Activated CD4-positive, alpha-beta T cell treated with anti-CD3 and anti-CD28 coated beads for 48 hours (primary cell): Measurements from ENCODE around the gene PLEKHA8.

ENCODE experiments used
- DNase-seq: peaks from one replicate; pipeline ENCODE4 v3.0.0-alpha.2; 2020

PLEKHA8 gene

DNA sequence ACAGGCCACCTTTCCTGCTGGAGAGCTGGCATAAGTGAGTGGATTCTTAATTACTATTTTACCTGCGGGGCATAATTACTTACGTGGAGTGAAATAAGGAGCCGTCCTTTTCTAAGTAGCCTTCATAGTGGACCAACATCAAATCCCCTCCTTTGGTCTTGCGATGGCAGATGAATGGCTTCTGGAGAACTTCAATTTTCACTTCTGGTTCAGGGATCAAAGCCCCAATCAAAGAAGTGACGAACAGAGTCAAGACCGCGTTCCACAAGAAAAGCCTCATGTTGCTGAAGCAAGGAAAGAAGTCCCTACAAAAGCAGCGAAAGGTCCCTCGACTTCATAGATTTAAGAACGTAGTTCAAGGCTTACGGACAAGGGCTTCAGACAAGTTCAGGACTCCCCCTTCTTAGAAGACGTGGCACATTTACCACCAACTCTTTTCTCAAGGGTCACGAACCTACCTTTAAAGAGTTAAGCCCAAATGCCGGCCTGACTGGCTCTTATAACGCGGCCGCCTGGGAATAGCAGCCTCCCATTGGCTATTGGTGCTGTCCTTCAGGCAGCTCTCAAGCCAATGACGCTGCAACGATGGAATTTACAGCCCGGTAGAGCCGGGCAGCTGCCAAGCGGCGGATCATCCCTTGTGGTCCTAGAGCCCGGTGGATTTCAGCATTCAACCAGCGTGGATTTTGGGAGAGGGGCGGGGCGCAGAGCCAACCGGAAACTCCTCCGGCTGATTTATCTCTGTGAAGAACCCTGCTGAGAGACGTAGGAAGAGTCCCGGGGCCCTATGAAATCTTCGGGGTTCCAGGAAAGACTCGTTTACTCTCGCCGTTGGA lies 1.8 kb upstream of the PLEKHA8 start, which contains the start of gene FKBP14:
Gene FKBP14 (minus strand): TSS at position 474 of the 836 bp plus-strand sequence. CDS start 194 bp downstream, at position 280.
- DNase-seq = peak; percentile 93

DNA sequence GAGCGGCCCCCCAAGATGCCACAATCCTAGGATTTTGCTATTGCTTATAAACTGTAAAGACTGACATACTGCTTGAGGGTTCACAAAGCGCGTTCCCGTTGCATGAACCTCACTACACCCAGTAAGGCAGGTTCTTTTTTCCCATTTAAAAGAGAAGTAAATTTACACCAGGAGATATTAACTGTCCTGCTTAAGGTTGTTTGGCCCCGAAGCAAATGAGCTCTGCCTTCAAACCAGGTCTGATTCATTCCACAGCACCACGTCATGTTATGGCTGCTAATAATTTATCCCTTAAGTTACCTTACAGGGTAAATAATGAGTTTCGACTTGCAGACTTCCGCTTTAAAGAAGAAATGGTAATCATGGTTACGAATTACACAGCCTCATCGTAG lies 1.2 kb upstream of the PLEKHA8 start:
- DNase-seq = peak; percentile 26

DNA sequence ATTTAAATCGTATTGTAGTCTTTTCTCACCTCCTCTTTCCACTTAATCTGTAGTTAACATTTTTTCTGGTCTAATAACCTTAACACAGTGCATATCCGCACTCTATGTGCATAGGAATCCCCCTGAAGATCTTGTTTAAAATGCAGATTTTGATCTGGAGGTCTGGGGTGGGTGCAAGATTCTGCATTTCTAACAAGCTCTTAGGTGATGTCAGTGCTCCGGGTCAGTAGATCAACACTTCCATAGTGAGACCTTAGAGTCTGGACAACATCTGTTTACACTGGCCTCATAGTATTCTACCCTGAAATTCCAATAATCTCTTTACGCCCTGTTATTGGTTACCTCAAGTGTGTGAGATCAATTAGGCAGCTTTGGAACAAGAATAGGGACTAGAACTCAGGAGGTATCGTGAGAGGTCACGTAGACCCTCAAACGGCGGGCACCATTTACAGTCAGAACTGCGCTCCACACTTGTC lies 434 bp upstream of the PLEKHA8 start:
- no peak for DNase-seq

DNA sequence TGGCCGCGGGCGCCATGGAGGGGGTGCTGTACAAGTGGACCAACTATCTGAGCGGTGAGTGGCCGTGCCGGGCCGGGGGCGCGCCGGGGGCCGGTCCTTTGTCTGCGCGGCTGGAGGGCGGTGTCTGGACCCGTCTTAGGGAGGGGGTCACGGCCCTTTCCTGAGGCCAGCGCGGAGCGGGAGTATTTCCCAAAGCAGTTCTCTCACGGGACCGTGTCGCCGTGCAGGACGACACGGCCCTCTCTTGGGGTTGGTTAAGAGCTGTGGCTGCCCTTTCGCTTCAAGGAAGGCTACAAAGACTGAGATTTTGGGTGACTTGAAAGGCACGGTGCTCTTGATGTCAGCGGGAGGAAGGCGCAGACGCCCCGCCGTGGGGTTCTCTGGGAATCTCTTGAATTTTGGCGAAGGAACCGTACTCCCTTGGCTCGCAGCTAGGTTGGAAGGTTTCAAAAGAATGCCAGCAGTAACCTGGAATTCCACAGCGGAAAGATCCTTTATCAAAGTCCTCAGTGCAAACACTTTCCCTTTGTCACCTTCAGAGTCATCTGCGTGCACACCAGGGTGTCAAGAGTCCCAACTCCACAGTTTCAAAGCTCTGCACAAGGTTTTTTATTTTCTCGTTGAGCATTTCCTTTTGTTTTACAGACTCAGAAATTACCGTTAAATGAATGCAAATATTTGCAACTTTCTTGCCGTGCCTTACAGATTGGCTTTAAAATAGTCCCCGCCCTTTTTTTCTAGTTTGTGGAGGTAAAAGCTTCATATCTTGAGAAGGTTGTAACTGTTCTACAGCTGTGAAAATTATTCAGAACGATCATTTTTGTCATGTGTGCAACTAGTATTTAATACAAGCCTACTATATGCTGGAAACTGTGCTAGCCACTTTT lies 780 bp downstream of the PLEKHA8 start:
- DNase-seq = peak; percentile 26

DNA sequence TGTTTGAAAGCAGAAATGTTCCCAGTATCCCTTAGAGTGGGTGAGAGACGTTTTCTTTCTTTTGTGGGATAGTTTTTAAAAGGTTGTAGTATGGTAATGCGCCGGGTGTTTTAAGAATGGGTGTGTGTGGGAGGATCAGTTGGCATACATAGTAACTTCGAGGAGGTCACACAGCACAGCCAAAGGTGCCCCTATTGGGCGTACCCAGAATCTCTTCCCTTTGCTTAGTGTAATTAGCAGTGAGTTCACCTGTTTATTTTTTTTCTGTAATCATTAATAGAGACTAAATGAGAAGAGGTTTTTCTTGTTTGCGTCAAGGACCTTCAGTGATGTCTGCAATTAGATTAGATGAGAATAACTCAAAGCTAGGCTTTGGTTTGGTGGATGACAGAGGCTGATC lies 1.5 kb downstream of the PLEKHA8 start:
- DNase-seq = peak; percentile 27

DNA sequence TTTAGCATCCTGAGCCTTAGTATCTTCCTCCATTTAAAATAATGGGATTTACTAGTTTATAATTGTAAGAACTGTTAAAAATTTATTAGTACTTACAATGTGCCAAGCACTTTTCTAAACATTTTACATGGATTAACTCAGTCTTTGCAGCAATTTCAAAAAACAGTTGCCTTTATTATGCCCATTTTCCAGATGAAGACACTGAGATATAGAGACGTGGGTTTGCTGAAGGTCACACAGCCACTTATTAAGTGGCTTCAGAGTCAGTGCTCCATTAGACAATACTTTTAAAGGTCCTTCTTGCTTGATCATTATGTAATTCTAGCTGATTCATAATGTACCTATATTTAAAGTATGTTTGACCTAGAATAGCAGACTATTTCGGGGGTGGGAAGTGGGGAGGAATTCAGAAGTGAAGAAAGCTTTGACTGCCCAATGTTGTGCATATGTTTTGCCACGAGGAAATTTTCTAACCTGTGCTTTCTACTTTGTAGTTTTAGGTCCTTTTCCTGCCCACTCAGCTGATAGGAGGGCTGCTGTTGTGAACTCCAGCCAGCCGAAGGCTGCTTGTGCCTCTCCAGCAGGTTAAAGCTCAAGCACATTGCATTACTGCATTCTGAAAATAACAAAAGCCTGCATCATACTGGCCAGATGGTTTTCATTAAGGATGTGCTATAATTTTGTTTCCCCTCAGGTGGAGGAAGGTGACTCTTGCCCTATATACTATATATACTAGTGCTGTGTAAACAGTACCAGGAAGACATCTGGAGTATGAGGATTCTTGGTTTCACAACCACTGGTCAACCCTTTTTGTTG lies 4.3 kb downstream of the PLEKHA8 start:
- no peak for DNase-seq

DNA sequence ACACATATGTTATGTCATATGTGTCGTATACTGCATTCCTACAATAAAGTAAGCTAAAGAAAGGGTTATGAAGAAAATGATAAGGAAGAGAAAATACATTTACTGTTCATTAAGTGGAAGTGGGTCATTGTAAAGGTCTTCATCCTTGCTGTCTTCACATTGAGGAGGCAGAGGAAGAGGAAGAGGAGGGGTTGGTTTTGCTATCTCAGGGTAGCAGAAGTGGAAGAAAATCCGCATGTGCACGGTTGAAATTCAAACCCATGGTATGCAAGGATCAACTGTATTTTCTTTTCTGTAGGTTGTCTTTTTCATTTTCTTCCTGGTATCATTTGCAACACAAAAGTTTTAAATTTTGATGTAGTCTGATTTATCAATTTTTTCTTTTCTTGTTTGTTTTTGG lies 6.3 kb downstream of the PLEKHA8 start:
- no peak for DNase-seq

DNA sequence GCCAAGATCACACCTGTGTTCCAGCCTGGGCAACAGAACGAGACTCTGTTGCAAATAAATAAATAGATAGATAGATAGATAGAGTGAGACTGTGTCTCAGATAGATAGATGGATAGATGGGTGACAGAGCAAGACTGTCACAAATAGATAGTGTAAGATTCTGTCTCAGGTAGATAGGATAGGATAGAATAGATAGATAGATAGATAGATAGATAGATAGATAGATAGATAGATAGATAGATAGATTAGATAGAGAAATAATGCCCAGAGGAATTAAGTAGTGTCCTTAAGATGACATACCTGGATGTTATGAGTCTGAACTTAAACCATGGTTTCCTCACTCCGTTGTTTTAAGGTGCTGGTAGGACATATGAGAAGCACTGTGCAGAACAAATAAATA lies 8.0 kb downstream of the PLEKHA8 start:
- no peak for DNase-seq

DNA sequence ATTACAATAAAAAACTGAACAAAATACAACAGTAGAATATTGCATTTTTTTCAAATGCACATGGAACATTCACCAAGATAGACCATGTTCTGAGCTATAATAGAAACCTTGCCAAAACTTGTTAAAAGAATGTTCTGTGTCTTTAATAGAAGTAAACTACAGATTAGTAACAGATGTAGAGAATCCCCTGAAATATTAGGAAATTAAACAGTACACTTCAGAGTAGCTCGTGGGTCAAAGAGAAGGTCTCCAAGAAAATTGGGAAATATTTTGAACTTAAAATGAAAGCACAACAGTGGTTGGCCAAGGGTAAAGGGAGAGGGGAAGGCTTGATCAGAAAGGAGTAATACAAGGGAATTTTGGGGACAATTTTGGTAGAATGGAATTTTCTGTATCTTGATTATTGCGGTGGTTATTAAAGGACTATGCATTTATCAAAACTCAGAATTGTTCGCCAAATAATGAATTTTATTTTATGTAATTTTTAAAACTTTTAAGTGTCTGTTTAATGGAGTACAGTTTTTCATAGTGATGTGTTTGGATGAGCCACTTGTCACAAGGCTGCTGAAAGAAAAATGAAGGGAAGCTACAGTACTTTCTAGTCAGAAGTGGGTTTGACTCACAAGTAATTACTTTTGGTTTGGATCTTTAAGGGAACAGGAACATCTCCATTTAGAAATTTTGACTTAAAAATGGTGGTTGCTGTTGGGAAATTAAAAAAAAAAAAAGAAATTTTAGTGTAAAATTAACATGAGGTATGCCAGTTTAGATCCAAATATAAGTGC lies 10.2 kb downstream of the PLEKHA8 start:
- DNase-seq = no peak

DNA sequence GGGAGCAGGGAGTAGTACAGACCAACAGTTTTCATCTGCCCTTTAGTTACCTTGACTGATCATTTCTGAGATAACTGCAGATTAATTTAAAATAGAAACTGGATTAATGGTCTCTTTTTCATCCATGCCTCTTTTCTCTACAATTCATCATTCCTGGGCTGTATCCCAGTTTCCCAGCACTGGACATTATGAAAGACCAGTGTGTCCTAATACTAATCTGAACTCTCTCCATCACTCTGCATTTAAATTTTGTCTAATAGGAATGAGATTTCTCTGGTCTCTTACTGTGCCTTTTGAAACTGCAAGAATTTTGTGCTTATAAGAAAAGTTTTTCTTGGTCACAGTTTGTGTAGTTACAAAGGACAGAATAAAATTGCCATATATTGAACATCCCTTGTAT lies 12.7 kb downstream of the PLEKHA8 start:
- no peak for DNase-seq

DNA sequence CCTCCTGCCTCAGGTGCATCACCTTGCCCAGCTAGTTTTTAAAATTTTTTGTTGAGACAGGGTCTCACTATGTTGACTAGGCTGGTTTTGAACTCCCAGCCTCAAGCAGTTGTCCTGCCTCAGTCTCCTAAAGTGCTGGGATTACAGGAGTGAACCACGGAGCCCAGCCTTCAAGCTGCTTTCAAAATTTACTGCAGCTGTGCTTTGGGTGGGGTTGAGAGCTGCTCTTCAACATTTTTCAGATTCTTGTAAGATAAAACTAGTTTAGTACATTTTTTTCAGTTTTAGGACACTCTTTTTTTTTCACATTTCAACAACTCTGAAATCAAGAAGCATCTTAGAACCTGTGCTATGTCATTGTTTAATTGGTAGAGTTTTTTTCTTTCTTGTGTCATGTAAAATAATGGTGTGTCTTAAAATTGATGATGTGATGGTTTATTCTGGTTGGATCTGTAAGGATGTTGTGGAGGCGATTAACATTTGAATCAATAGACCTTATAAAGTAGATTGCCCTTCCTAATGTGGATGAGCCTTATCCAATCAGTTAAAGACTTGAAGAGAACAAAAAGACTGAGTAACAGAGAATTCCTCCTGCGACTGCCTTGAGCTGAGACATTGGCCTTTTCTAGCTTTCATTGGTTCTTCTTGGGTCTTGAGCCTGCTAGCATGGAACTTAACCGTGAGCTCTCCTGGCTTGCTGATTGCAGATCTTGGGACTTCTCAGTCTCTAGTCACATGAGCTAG lies 13.5 kb downstream of the PLEKHA8 start:
- no peak for DNase-seq

DNA sequence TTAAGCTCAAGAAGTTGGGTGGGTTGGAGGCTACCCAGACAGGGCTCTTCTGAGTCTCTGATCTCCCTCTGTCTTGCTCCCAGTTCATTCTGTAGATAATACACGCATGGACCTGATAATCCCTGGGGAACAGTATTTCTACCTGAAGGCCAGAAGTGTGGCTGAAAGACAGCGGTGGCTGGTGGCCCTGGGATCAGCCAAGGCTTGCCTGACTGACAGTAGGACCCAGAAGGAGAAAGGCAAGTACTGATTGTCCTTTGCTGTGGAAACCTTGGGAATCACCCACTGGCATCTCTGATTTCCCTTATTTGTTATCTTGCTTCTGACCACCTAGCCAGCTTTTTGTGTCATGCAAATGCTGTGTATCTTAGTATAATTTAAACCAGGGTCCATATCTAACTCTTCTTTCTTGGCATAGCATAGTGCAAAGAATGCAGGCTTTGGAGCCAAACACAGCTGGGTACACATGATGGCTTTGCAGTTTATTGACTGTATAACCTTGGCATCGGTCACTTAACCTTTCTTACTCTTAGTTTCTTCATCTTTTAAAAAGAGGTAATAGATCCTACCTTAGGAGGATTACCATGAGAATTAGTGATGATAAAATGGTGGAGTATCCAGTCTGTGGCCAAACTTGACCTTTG lies 18.0 kb downstream of the PLEKHA8 start:
- DNase-seq = no peak

DNA sequence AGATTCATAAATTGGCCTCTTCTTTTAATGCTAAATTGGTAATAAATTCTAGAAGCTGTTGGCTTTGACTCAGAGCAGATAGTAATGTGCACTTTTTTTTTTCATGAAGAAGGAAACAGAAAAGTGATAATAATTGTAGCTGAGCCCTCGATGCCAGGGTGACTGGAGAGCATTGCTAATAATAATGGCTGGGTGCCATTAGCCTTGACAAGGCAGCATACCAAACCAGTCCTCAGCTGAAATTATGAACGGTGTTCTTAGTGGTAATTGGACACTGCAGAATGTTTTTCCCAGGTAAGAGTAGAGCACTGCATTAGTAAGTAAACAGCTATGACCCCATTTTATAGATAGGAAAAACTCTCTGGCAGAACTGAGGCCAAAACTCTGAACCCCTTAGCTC lies 18.9 kb downstream of the PLEKHA8 start:
- no peak for DNase-seq

DNA sequence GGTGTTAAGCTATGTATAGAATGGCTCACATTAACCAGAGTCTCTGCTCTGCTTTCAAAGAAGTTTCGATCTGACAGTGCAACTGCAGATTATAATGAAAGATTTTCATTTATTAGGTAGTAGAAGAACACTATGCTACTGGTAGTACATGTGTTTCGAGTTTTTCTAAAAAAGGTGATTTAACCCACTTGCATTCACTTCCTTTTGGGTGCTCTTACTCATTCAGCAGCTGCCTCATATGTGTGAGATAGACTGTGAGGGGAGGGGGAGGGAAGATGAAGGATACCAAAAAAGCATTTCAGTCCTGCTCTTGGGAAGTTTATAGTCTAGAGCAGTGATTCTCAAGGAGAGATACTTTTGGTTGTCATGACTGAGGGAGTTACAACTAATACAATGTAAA lies 20.4 kb downstream of the PLEKHA8 start:
- DNase-seq = no peak

DNA sequence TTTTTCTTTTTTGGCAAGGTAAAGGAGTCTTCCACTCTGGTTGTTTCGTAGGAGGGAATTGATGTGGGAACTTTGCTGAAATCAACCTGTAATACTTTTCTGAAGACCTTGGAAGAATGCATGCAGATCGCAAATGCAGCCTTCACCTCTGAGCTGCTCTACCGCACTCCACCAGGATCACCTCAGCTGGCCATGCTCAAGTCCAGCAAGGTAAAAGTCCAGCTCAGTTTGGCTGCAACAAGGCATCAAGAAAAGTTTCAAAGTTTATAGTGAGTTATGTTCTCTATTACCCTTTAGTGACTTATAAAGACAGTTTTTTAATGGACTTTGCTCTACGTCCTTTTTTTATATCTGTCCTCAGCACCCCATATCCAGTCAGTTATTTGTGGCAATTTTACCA lies 21.0 kb downstream of the PLEKHA8 start:
- no peak for DNase-seq

DNA sequence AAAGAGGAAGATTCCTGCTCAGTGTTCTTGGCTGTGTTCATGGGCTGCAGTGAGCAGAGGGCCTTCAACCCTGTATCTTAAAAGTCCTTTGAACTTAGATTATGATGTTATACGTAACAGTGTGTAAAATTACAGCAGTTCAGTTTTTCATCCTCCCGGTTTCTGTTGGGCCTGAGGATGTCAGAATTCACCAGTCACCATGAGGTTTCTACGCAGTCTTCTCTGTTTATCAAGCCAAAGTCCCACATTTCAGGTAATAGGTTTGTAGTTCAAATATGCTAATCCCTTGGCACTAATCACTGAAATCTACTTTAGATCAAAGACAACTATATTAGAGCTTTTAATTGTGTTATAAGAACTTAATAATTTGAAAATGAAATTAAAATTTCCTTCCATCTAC lies 24.9 kb downstream of the PLEKHA8 start:
- DNase-seq = no peak

DNA sequence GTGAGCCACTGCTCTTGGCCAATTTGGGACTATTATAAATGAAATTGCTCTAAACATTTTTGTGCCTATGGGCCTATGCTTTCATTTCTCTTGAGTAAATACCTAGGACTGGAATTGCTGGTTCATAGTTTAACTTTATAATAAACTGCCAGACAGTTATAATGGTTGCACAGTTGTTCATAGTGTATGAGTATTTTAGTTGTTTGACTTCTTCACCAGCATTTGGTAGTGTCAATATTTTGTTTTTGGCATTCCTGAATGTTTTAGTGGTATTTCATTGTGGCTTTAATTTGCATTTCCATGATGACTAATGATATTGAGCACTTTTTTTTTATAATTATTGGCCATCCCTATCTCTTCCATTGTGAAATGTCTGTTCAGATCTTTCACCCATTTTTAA lies 29.5 kb downstream of the PLEKHA8 start:
- no peak for DNase-seq

DNA sequence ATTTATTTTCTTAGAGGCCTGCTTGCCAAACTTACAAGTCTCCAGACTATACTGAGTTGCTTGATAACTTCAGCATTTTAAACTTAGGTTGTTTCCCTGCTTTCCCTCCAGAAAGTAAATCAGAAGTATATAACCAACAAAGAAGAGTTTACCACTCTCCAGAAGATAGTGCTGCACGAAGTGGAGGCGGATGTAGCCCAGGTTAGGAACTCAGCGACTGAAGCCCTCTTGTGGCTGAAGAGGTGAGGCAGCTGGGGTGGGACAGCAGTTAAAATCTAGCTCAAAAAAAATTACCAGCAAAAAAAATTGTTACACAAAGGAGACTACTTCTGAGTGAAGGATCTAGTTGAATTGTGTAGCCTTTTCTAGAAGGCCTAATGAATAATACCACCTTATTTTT lies 33.6 kb downstream of the PLEKHA8 start:
- DNase-seq = peak; percentile 49

DNA sequence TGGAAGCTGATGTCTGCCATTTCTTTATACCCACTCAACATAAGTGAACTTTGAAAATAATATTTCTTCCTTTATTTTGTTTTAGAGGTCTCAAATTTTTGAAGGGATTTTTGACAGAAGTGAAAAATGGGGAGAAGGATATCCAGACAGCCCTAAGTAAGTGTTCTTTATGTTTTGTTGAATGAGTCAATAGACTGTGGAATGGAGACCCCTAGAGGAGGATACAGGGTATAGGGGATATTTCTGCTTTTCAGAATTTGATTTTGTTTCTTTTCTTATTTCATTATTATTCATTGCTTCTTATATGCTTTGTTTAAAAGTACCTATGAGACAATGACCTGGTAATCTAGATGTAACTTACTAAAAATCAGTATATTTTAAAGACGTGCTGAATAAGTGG lies 34.4 kb downstream of the PLEKHA8 start:
- no peak for DNase-seq

DNA sequence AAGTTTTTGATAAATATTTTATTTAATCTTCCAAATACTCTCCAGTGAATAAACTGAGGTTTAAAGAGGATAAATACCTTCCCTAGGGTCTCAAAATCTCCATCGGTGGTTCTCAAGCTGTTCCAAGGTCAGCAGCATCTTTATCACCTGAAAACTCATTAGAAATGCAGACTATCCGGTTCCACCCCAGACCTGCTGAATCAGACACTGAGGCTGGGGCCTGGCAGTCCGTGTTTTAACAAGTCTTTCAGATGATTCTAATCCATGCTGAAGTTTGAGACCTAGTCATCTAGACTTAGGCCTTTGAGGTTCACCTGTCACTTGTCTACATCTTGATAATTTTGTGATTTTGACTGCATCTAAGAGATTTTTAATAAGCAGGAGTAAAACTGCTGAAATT lies 37.5 kb downstream of the PLEKHA8 start:
- no peak for DNase-seq

DNA sequence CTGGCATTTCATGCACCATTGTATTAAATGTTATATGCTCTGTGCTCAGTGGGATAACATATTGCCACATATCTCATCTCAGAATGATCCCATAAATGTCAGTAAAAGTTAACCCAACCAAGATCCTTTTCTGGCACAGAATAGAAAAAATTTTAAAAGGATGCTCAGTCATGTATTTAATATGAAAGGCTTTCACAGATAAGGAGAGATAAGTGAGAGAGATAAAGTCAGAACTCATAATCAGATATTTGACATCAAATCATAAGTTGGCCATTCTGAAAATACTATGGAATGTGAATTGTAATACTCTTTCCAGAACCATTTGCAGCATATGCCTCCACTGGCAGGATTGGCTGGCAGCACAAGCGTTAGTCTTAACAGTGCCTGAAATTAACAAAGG lies 38.5 kb downstream of the PLEKHA8 start:
- DNase-seq = no peak
